AG04450 (cell line): ENCODE results near the gene APOLD1. TPM values are rescaled to one million over a fixed set of nuclear protein-coding genes. Genes with fewer than 3 reads are reported as not detected.
"Not testable (repeated sequence)": the region's sequence is repeated elsewhere in the genome, so short reads cannot be mapped to it uniquely, and the experiment has no call there.

ENCODE experiments used
- CTCF ChIA-PET: fragments of 300-600, 350-600 bp; formaldehyde crosslinking; extraction: SDS; loops from one replicate; lab custom pipeline; 2022; ENCODE audit warnings: antibody characterized with exemption, inconsistent platforms; lab: Charles Lee
- POLR2A ChIA-PET: fragments of 350-600 bp; formaldehyde crosslinking; extraction: SDS; loops from one replicate; lab custom pipeline; 2021; ENCODE audit warnings: antibody characterized with exemption, inconsistent platforms; lab: Yijun Ruan, JAX
- DNase-seq: peaks from one replicate; pipeline ENCODE4 v3.0.0-alpha.2; 2011; ENCODE audit warnings: low read depth, low spot score
- H3K27ac ChIP-seq: one replicate; pipeline ENCODE4 v1.5.1; 2012; ENCODE audit warnings: low read depth, low read length, control low read depth
- H3K27me3 ChIP-seq: one replicate; pipeline ENCODE4 v1.6.0; 2012; ENCODE audit warnings: low read length; ENCODE audit not compliant: control insufficient read depth, insufficient read depth
- H3K4me3 ChIP-seq: 2 replicates; pipeline ENCODE4 v1.5.1; 2011; ENCODE audit warnings: mild to moderate bottlenecking, low read depth, low read length, control low read depth
- H3K9me3 ChIP-seq: 2 replicates; pipeline ENCODE4 v1.5.1; 2012; ENCODE audit warnings: low read length; ENCODE audit not compliant: control insufficient read depth, insufficient read depth
- polyA plus RNA-seq: library from polyadenylated mRNA; depleted of rRNA; stranded (reverse); fragments of >200 nt; gene quantifications from 2 replicates; pipeline ENCODE4 v1.2.3, GENCODE V29; 2011
- TF ChIP-seq, protein P1 (sequence below): IDR thresholded peaks from 2 replicates; pipeline ENCODE4 v1.5.1; 2011; ENCODE audit warnings: low read depth, low read length, control low read depth, inconsistent platforms

Gene APOLD1
- polyA plus RNA-seq, 1 experiment: 2.6 TPM

GRCh38 chr12:12836571-12836970 lies 51.1 kb downstream of the APOLD1 start:
- H3K27ac ChIP-seq: no peak overlapping the region
- TF ChIP-seq, protein P1, sequence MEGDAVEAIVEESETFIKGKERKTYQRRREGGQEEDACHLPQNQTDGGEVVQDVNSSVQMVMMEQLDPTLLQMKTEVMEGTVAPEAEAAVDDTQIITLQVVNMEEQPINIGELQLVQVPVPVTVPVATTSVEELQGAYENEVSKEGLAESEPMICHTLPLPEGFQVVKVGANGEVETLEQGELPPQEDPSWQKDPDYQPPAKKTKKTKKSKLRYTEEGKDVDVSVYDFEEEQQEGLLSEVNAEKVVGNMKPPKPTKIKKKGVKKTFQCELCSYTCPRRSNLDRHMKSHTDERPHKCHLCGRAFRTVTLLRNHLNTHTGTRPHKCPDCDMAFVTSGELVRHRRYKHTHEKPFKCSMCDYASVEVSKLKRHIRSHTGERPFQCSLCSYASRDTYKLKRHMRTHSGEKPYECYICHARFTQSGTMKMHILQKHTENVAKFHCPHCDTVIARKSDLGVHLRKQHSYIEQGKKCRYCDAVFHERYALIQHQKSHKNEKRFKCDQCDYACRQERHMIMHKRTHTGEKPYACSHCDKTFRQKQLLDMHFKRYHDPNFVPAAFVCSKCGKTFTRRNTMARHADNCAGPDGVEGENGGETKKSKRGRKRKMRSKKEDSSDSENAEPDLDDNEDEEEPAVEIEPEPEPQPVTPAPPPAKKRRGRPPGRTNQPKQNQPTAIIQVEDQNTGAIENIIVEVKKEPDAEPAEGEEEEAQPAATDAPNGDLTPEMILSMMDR: no peak
- CTCF ChIA-PET: interaction anchor here (0.6 to 3.5 kb wide), 32 partner anchors 9 to 380 kb away, joined by 3 to 18 read pairs (median 4); partner anchors contain the start of genes DDX47 and GPRC5A
- no peaks in the 10 kb centered on the region for H3K27me3 ChIP-seq
- no peak overlapping the region for H3K4me3 ChIP-seq
- H3K9me3 ChIP-seq: no peaks in the 10 kb centered on the region
- POLR2A ChIA-PET: interaction anchor here (0.8 to 1.0 kb wide), 2 partner anchors 17 to 55 kb away, joined by 5 read pairs; partner anchors contain the start of gene GPRC5A
- no peak for DNase-seq

DNA sequence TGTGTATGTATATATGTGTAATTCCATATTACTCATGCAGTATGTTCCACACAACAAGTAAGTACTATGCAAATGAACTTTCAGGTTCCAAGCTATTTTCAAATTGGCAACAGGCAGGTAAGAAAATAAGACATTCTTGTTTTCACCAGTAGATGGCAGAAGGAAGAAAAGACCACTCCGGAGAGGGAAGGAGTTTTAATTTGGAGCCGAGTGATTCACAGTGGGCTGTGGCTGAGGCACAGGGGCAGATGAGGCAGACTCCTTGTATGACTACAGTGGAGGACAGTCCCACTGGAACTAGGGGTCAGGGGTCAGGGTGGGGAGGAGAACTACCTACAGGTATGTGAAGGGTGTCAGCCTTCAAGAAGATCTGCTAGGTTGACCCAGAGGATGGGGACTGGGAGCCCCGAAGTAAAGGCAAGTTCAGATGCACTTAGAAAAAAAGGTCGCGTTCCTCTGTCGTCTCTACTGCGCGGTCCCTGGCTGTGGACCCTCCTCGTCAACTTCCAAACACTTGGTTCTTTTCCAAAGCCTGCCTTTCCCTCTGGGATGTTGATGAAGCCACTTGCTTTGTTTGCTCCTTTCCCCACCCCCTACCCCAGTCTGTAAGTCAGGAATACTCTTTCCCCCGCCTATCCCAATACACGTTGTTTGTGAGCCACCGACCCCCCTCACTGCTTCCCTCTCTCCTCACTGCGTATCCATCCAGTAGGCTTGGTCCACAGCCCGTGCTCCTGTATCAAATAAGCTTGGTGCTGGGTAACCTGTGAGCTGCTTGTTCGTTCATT lies 51.8 kb downstream of the APOLD1 start:
- H3K27me3 ChIP-seq: no peaks in the 10 kb centered on the region
- H3K4me3 ChIP-seq: no peak overlapping the region
- DNase-seq: peak; percentile 44
- H3K27ac ChIP-seq: peak overlapping the region; percentile 47
- ChIA-PET CTCF (interaction anchor here (0.6 to 3.5 kb wide), 37 partner anchors 8 to 376 kb away, joined by 3 to 18 read pairs (median 4); partner anchors contain the start of genes DDX47 and GPRC5A), POLR2A (interaction anchor here (0.7 to 1.0 kb wide), 3 partner anchors 18 to 72 kb away, joined by 3 to 5 read pairs (median 5); partner anchors contain the start of gene GPRC5A)
- TF ChIP-seq, protein P1: peak; percentile 66
- H3K9me3 ChIP-seq: no peaks in the 10 kb centered on the region

GRCh38 chr12:12837813-12838153 lies 52.3 kb downstream of the APOLD1 start:
- CTCF ChIA-PET: interaction anchor here (0.6 to 3.5 kb wide), 16 partner anchors 10 to 146 kb away, joined by 3 to 18 read pairs (median 6); partner anchors contain the start of genes DDX47 and GPRC5A

GRCh38 chr12:12839003-12839395 lies 53.5 kb downstream of the APOLD1 start:
- Histone ChIP-seq H3K4me3 (no peak overlapping the region), H3K9me3 (no peaks in the 10 kb centered on the region), H3K27me3 (no peaks in the 10 kb centered on the region), H3K27ac (no peak overlapping the region)
- ChIA-PET POLR2A (interaction anchor here (0.6 kb wide), 1 partner anchor 22 kb away, joined by 3 read pairs; no protein-coding TSS in a partner anchor), CTCF (interaction anchor here (0.6 to 1.2 kb wide), 4 partner anchors 50 to 77 kb away, joined by 3 to 6 read pairs (median 4); no protein-coding TSS in a partner anchor)
- no peak for DNase-seq
- TF ChIP-seq, protein P1: no peak

More at GRCh38 chr12:12837813-12838153, 52.3 kb downstream of the APOLD1 start:
- Histone ChIP-seq H3K27ac (no peak overlapping the region), H3K27me3 (no peaks in the 10 kb centered on the region), H3K4me3 (no peak overlapping the region), H3K9me3 (no peaks in the 10 kb centered on the region)
- no peak for DNase-seq
- TF ChIP-seq, protein P1: no peak
- POLR2A ChIA-PET: interaction anchor here (0.6 to 0.7 kb wide), 7 partner anchors 15 to 1178 kb away, joined by 3 to 4 read pairs (median 3); no protein-coding TSS in a partner anchor

- CTCF ChIA-PET: interaction anchor here (0.6 to 1.2 kb wide), 3 partner anchors 50 to 77 kb away, joined by 3 to 5 read pairs (median 4); no protein-coding TSS in a partner anchor
- POLR2A ChIA-PET, H3K9me3 ChIP-seq, H3K27me3 ChIP-seq, DNase-seq, H3K4me3 ChIP-seq: not testable (repeated sequence)
- H3K27ac ChIP-seq: peak overlapping the region; percentile 70
These were observed 54.0 kb downstream of the APOLD1 start for GRCh38 chr12:12839439-12839838.
